PC-3 (cell line): ENCODE measurements around the gene TLR5. TPM values are rescaled to one million over a fixed set of nuclear protein-coding genes. Genes with fewer than 3 reads are reported as not detected.

ENCODE experiments used
- ATAC-seq: fragments of 200-7000 bp; cut with Tn5 transposase; 2 replicates; pipeline ENCODE4 v1.9.1; 2020; ENCODE audit warnings: mild to moderate bottlenecking, moderate library complexity
- BruUV-seq: library from RNA; stranded (reverse); fragments of 400-500 nt; replicated peaks from 2 replicates; lab custom pipeline; 2021; lab: Mats Ljungman, UMichigan
- CTCF ChIA-PET: fragments of 300-600 bp; sonication (Branson Sonifier 250); formaldehyde crosslinking; loops from one replicate; lab custom pipeline; 2022; ENCODE audit warnings: antibody characterized with exemption; lab: Charles Lee
- POLR2A ChIA-PET: fragments of 300-600 bp; sonication (Branson Sonifier 250); formaldehyde crosslinking; loops from one replicate; lab custom pipeline; 2022; ENCODE audit warnings: antibody characterized with exemption; ENCODE audit not compliant: unreplicated experiment; lab: Charles Lee
- DNase-seq: peaks from one replicate; pipeline ENCODE4 v3.0.0-alpha.2; 2015
- H2AFZ ChIP-seq: fragments of 300-600 bp; sonication (generic); 2 replicates; pipeline ENCODE4 v1.6.0; 2016; ENCODE audit warnings: antibody characterized with exemption, low read length
- H3F3A ChIP-seq: fragments of 300-600 bp; sonication (generic); one replicate; pipeline ENCODE4 v1.6.0; 2017; ENCODE audit warnings: antibody characterized with exemption, low read length, control low read depth, mild to moderate bottlenecking; ENCODE audit not compliant: unreplicated experiment
- H3K27ac ChIP-seq: fragments of 300-600 bp; sonication (generic); 2 replicates; pipeline ENCODE4 v1.5.1; 2016; ENCODE audit warnings: mild to moderate bottlenecking, low read length
- H3K27me3 ChIP-seq: fragments of 300-600 bp; sonication (generic); 2 replicates; pipeline ENCODE4 v1.6.1; 2016; ENCODE audit warnings: low read length, mixed read lengths
- H3K36me3 ChIP-seq: fragments of 300-600 bp; sonication (generic); 2 replicates; pipeline ENCODE4 v1.6.1; 2016; ENCODE audit warnings: low read depth, mixed run types, low read length, mixed read lengths
- H3K4me1 ChIP-seq: fragments of 300-600 bp; sonication (generic); 2 replicates; pipeline ENCODE4 v1.5.1; 2016; ENCODE audit warnings: low read length; ENCODE audit not compliant: insufficient read depth
- H3K4me2 ChIP-seq: fragments of 300-600 bp; sonication (generic); 2 replicates; pipeline ENCODE4 v1.6.0; 2016; ENCODE audit warnings: low read length
- H3K4me3 ChIP-seq: fragments of 300-600 bp; sonication (generic); 2 replicates; pipeline ENCODE4 v1.5.1; 2016; ENCODE audit warnings: mild to moderate bottlenecking, low read length, mixed read lengths
- H3K79me2 ChIP-seq: fragments of 300-600 bp; sonication (generic); 2 replicates; pipeline ENCODE4 v1.6.1; 2017; ENCODE audit warnings: low read length, mixed read lengths
- H3K9ac ChIP-seq: fragments of 300-600 bp; sonication (generic); 2 replicates; pipeline ENCODE4 v1.6.0; 2016; ENCODE audit warnings: mild to moderate bottlenecking, low read length
- H3K9me2 ChIP-seq: fragments of 300-600 bp; sonication (generic); replicated peaks from 2 replicates; pipeline ENCODE4 v1.6.1; 2016; ENCODE audit warnings: mixed run types, low read length, mixed read lengths
- H3K9me3 ChIP-seq: fragments of 300-600 bp; sonication (generic); 2 replicates; pipeline ENCODE4 v1.6.1; 2016; ENCODE audit warnings: low read length, mixed read lengths
- H4K20me1 ChIP-seq: fragments of 300-600 bp; sonication (generic); 2 replicates; pipeline ENCODE4 v1.6.1; 2016; ENCODE audit warnings: low read length, mixed read lengths
- EZH2 ChIP-seq: fragments of 300-600 bp; sonication (generic); IDR thresholded peaks from one replicate; pipeline ENCODE4 v1.6.1; 2017; ENCODE audit warnings: antibody characterized with exemption, mild to moderate bottlenecking, low read length; ENCODE audit not compliant: unreplicated experiment
- EZH2phosphoT487 ChIP-seq: fragments of 300-600 bp; sonication (generic); IDR thresholded peaks from 2 replicates; pipeline ENCODE4 v1.6.1; 2018; ENCODE audit warnings: mild to moderate bottlenecking, antibody characterized with exemption, low read length, borderline replicate concordance
- intact Hi-C: fragments of 100-400 bp; cut with micrococcal nuclease; formaldehyde crosslinking; loops from 2 replicates; pipeline ENCODE4 v1.9.0; 2023
- total RNA-seq: library from RNA; depleted of rRNA; stranded (reverse); fragments of >200 nt; gene quantifications from 2 replicates; pipeline ENCODE4 v1.2.3, GENCODE V29; 2014; rRNA removed
- TF ChIP-seq, protein P1 (sequence below): fragments of 300-600 bp; sonication (generic); conservative IDR thresholded peaks from 2 replicates; pipeline ENCODE4 v1.5.1; 2017; ENCODE audit warnings: antibody characterized with exemption, low read depth, mild to moderate bottlenecking, low read length

TLR5 gene
- total RNA-seq, 1 experiment from 2014 or later = 1.2 TPM

DNA sequence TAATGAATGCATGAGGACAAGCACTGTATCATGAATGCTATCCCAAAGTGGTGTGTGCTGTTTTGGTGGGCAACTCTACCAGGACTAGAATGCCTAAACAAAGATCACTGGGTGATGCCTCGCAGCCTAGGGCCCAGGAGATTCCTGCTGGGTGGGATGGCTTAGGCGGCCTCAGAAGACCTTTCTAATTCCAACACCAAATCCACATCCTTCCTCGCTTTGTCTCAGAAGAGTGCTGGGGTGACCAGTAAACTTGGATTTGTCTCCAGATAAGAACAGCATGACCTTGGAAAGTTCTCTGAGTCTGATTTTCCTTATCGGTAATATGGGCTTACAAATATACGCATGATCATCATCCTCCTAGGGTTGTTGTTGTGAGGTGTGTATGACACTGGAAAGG lies 76.6 kb downstream of the TLR5 start:
- H3K9me2 ChIP-seq = no peaks in the 10 kb centered on the region
- intact Hi-C loops = no loop called here
- ChIA-PET POLR2A (no interaction called here), CTCF (no interaction called here)
- no peak overlapping the region for H3K4me2 ChIP-seq
- BruUV-seq = no TSS peak
- no peak overlapping the region for H3K4me3 ChIP-seq
- ATAC-seq (no peak), DNase-seq (no peak)
- no peaks in the 10 kb centered on the region for H3K79me2 ChIP-seq
- no peak overlapping the region for H2AFZ ChIP-seq
- no peak overlapping the region for H3K27ac ChIP-seq
- H3K36me3 ChIP-seq = no peaks in the 10 kb centered on the region
- H3F3A ChIP-seq = no peaks in the 10 kb centered on the region
- H4K20me1 ChIP-seq = no peaks in the 10 kb centered on the region
- H3K27me3 ChIP-seq = peaks cover 5% of the 10 kb centered on the region; the same call in 1 of the 2 replicates
- H3K9me3 ChIP-seq = no peaks in the 10 kb centered on the region
- H3K4me1 ChIP-seq = no peaks in the 10 kb centered on the region
- H3K9ac ChIP-seq = no peak overlapping the region
- TF ChIP-seq, protein P1, sequence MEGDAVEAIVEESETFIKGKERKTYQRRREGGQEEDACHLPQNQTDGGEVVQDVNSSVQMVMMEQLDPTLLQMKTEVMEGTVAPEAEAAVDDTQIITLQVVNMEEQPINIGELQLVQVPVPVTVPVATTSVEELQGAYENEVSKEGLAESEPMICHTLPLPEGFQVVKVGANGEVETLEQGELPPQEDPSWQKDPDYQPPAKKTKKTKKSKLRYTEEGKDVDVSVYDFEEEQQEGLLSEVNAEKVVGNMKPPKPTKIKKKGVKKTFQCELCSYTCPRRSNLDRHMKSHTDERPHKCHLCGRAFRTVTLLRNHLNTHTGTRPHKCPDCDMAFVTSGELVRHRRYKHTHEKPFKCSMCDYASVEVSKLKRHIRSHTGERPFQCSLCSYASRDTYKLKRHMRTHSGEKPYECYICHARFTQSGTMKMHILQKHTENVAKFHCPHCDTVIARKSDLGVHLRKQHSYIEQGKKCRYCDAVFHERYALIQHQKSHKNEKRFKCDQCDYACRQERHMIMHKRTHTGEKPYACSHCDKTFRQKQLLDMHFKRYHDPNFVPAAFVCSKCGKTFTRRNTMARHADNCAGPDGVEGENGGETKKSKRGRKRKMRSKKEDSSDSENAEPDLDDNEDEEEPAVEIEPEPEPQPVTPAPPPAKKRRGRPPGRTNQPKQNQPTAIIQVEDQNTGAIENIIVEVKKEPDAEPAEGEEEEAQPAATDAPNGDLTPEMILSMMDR = no peak
- TF ChIP-seq EZH2 (no peak), EZH2phosphoT487 (no peak)

DNA sequence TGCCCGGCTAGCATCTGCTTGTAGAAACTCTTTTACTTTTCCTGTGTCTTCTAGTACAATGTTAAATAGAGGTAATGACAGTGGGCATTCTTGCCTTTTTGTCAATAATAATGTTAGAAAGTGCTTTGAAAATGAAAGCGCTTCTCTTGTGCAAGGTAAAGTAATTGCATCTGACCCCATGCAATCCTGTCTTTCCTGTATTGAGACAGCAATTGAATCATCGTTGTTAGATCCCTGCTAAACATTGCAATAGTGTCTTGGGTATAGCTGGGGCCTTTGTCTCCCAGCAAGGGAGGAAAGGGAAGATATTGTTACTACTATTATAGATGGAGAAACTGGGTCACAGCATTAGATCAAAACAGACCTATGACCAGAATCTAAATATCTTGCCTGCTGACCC lies 80.9 kb downstream of the TLR5 start:
- ChIA-PET POLR2A (no interaction called here), CTCF (no interaction called here)
- Histone ChIP-seq H2AFZ (no peak overlapping the region), H3K9ac (no peak overlapping the region), H3K27ac (no peak overlapping the region), H3F3A (no peaks in the 10 kb centered on the region), H3K36me3 (no peaks in the 10 kb centered on the region), H3K4me2 (no peak overlapping the region), H3K4me3 (no peak overlapping the region), H4K20me1 (no peaks in the 10 kb centered on the region), H3K4me1 (no peaks in the 10 kb centered on the region), H3K9me2 (no peaks in the 10 kb centered on the region), H3K9me3 (no peaks in the 10 kb centered on the region), H3K27me3 (peaks cover 10% of the 10 kb centered on the region; the same call in 1 of the 2 replicates), H3K79me2 (no peaks in the 10 kb centered on the region)
- TF ChIP-seq, protein P1 = no peak
- TF ChIP-seq EZH2phosphoT487 (no peak), EZH2 (no peak)
- BruUV-seq = no TSS peak
- intact Hi-C loops = no loop called here
- DNase-seq (peak; percentile 31), ATAC-seq (no peak)

- BruUV-seq = no TSS peak
- TF ChIP-seq EZH2 (no peak), EZH2phosphoT487 (no peak)
- TF ChIP-seq, protein P1 = no peak
- Histone ChIP-seq H3K9me2 (no peaks in the 10 kb centered on the region), H3K4me1 (no peaks in the 10 kb centered on the region), H3F3A (no peaks in the 10 kb centered on the region), H3K27me3 (peaks cover 19% of the 10 kb centered on the region), H3K79me2 (no peaks in the 10 kb centered on the region), H3K4me3 (no peak overlapping the region), H4K20me1 (no peaks in the 10 kb centered on the region), H2AFZ (no peak overlapping the region), H3K4me2 (no peak overlapping the region), H3K9ac (no peak overlapping the region), H3K9me3 (no peaks in the 10 kb centered on the region), H3K27ac (no peak overlapping the region), H3K36me3 (no peaks in the 10 kb centered on the region)
- ATAC-seq (no peak), DNase-seq (no peak)
- POLR2A ChIA-PET = no interaction called here
- intact Hi-C loops = no loop called here
- CTCF ChIA-PET = interaction anchor here (0.6 kb wide), 1 partner anchor 305 kb away, joined by 3 read pairs; no protein-coding TSS in a partner anchor
Observed at GRCh38 chr1:223059526-223059925, 83.5 kb downstream of the TLR5 start.

Other genes with a start within 250 kb of the TLR5 start
- 1.3 and 5.2 TPM in 2 replicates for gene SUSD4, start 220.9 kb upstream of the TLR5 start, total RNA-seq